Panc1 (cell line): ENCODE results near the gene NELFB.

Experiments
- CTCF ChIP-seq: fragments of 450-650 bp; IDR thresholded peaks from 2 replicates; pipeline ENCODE4 v1.5.1; 2017; ENCODE audit warnings: mild to moderate bottlenecking
- POLR2AphosphoS5 ChIP-seq: IDR thresholded peaks from 2 replicates; pipeline ENCODE4 v1.6.1; 2012; ENCODE audit warnings: mild to moderate bottlenecking, low read depth, low read length, moderate library complexity

- no peak for TF ChIP-seq CTCF
- no peak for TF ChIP-seq POLR2AphosphoS5
These were observed 9.4 kb upstream of the NELFB start for GRCh38 chr9:137245450-137246421.
